ACHN (cell line): ENCODE data around the gene RASGRP2.
A peak's percentile ranks its signal among the peaks of the same experiment; 100 is the strongest.

Experiments
- DNase-seq: peaks from one replicate; pipeline ENCODE4 v3.0.0-alpha.2; 2015
- in situ Hi-C: cut with HindIII; loops from 2 replicates; pipeline ENCODE4 v1.10.0; 2017; ENCODE audit warnings: low sequenced_read_pairs, low pct_ligation_motif_present, low pct_unique_long_range_greater_than_20kb

RASGRP2 gene

GRCh38 chr11:64745189-64745520 is 1.2 kb upstream of the RASGRP2 start:
- in situ Hi-C loops = no loop called here
- no peak for DNase-seq

GRCh38 chr11:64744544-64745188 is 724 bp upstream of the RASGRP2 start:
- DNase-seq = no peak
- in situ Hi-C loops = no loop called here

- in situ Hi-C loops = no loop called here
- peak; percentile 55 for DNase-seq
Observed at GRCh38 chr11:64742889-64743590, 902 bp downstream of the RASGRP2 start.

DNA sequence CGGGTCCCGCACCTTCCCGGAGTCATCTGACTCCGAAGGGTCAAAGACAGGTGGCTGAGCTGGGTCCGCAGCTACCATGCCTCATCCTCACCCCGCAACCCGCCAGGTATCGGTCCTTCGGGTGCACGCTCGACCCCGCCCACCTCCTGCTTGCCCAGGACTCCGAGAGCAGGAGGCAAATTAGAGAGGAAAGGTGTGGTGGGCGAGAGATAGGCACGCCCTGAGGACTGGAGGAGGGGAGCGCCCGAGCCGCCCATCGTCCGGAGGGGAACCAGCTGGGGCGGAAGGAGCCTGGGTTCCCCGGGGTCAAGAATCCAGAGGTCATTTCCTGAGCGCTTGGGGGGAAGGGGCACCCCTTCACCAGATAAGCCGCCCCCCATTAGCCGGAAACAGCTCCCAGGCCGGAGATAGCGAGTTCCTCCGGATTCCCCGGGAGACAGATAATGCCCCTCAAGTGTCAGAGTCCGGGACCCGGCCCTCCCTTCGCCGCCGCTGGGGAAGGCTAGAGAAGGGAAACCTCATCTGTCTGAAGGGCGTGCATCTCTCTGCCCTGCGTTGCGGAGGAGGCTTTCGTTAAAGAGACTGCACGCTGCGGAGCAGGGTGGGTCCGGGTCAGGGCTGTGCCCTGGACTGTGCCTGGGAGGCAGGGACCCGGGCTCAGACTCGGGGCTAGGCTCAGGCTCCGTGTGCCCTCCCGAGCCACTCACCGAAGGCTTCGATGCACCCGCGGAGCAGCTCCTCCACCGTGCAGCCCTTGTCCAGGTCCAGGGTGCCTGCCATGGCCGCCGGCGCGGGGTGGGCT is 1.7 kb downstream of the RASGRP2 start:
- peak; percentile 8 for DNase-seq
- in situ Hi-C loops = no loop called here

DNA sequence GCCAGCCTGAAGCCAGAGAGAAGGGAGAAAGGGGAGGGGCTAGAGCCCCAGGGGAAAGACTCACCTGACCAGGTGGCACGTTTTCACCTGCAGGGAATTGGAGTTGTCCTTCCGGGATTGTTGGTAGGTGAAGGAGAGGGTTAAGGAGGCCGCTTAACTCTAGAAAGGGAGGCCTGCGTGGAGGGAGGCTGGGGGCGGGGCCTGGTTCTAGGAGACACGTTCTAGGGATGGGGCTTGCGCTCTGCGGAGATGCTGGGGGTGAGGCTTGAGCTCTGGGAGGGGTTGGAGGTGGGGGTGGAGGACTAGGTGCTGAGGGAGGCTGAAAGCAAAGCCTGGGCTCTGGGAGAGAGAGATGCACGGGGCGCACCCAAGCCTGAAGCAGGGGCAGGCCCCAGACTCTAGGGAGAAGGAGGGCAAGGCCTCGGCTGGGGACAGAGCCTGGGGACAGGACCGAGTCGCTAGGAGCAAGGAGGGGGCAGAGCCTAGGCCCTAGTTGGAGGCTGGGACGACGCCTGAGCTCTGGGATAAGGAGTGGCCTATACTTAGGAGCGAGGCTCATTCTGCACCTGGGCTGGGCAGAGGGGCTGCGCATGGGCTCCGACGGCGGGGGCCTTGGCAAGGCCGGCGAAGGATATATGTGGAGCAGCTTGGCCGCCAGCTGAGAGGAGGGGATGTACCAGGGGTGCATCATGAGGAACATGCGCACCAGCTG is 2.4 kb downstream of the RASGRP2 start:
- no peak for DNase-seq
- in situ Hi-C loops = no loop called here

DNA sequence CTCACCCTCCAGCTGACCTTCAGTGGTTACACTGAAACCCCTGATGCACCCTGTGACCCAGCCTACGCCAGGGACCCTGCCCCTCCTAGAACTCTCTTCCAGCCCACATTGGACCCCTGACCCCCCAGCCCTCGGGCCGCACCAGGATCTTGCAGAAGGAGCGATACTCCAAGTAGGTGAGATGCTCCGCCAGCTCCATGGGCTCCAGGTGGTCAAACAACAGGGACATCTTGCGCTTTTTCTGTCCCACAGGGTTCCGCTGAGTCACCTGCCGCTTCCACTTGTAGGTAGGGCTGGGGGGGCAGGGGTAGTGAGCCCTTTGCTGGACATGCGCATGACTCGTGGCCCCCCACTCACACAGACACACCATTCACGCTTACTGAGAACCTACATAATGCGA is 4.1 kb downstream of the RASGRP2 start:
- no peak for DNase-seq
- in situ Hi-C loops = no loop called here

DNA sequence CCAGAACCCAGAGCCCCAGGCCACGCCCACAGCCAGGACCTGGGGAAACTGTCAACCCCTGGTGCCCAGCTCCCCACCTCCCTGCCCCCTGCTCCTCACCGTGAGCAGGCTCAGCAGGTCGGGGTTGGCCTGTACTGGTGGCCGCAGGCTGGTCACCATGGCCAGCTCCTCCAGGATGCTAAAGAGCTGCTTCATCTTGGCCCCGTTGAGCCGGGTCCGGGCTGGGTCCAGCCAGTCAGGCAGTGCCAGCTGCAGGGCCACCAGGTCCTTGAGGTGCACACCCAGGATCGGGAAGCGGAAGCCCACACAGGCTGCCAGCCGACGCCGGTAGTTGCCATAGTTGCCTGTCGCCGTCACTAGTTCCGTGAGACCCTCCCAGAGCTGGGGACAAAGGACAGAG is 7.3 kb downstream of the RASGRP2 start:
- no peak for DNase-seq
- in situ Hi-C loops = no loop called here

GRCh38 chr11:64735725-64736259 is 8.2 kb downstream of the RASGRP2 start:
- DNase-seq = no peak
- in situ Hi-C loops = no loop called here

GRCh38 chr11:64734811-64735724 is 8.9 kb downstream of the RASGRP2 start:
- DNase-seq = no peak
- in situ Hi-C loops = no loop called here

- in situ Hi-C loops = no loop called here
- no peak for DNase-seq
Observed at GRCh38 chr11:64731601-64732000, 12.3 kb downstream of the RASGRP2 start.

- in situ Hi-C loops = no loop called here
- DNase-seq = no peak
Observed at GRCh38 chr11:64729851-64730382, 14.0 kb downstream of the RASGRP2 start.

- DNase-seq = no peak
- in situ Hi-C loops = no loop called here
Observed at GRCh38 chr11:64728757-64729365, 15.1 kb downstream of the RASGRP2 start.

GRCh38 chr11:64726867-64727530 is 16.9 kb downstream of the RASGRP2 start:
- no peak for DNase-seq
- in situ Hi-C loops = no loop called here

- in situ Hi-C loops = no loop called here
- no peak for DNase-seq
Observed at GRCh38 chr11:64726211-64726641, 17.7 kb downstream of the RASGRP2 start.

DNA sequence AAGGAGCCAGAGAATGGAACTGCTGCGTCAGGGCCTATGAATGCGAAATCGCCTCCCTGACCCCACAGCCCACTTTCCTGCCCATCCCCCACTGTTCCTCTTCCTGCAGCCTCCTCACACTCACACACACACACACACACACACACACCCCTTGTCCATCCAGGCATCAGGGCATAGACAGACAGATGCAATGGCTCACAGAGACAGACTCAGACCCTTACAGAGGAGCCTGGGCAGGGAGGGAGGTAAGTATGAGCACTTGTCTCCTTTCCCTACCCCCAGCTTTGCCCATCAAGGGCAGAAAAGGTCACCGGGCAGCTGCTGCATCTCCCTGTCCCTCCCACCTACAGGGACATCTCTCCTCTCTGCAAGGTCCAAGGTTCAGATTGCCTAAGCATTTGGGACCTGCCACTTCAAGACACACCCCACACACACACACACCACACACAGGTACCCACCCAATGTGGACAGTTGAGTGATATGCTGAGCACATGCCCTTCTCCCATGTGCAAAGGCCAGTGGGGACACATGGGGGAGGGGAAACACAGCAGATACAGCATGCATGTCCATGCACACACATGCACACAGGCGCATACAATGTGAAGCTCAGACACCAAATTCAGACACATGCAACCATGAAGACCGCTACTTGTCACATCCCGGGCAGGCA is 18.9 kb downstream of the RASGRP2 start:
- in situ Hi-C loops = no loop called here
- DNase-seq = no peak
